Duodenal mucosa (tissue), 2 donors: ENCODE data around the gene EPSTI1.
"Not testable (repeated sequence)": the region's sequence is repeated elsewhere in the genome, so short reads cannot be mapped to it uniquely, and the experiment has no call there.

Source experiments
- H3K27ac ChIP-seq: one replicate; pipeline ENCODE4 v1.7.0; 2013; ENCODE audit warnings: low read depth, low read length
- H3K27me3 ChIP-seq, 2 donors: one replicate each; pipeline ENCODE4 v1.7.0; 2013; ENCODE audit warnings: low read length in 2 of 2, control low read depth in 1 of 2; ENCODE audit not compliant: insufficient read depth in 2 of 2, control insufficient read depth in 1 of 2
- H3K36me3 ChIP-seq, 2 donors: one replicate each; pipeline ENCODE4 v1.7.0; 2013; ENCODE audit warnings: low read length in 2 of 2, control low read depth in 1 of 2; ENCODE audit not compliant: insufficient read depth in 2 of 2, control insufficient read depth in 1 of 2
- H3K4me1 ChIP-seq, 2 donors: one replicate each; pipeline ENCODE4 v1.7.0; 2013; ENCODE audit warnings: low read length in 2 of 2, control low read depth in 1 of 2; ENCODE audit not compliant: insufficient read depth in 2 of 2, control insufficient read depth in 1 of 2
- H3K4me3 ChIP-seq, 2 donors: one replicate each; pipeline ENCODE4 v1.7.0; 2013; ENCODE audit warnings: low read length in 2 of 2, low read depth in 1 of 2
- H3K9ac ChIP-seq, 2 donors: one replicate each; pipeline ENCODE4 v1.7.0; 2013; ENCODE audit warnings: low read length in 2 of 2, low read depth in 1 of 2
- H3K9me3 ChIP-seq, 2 donors: one replicate each; pipeline ENCODE4 v1.7.0; 2013; ENCODE audit warnings: low read length in 2 of 2, control low read depth in 1 of 2; ENCODE audit not compliant: control insufficient read depth in 1 of 2

The EPSTI1 gene

GRCh38 chr13:42864952-42865767, 126.9 kb downstream of the EPSTI1 start:
- no peaks in the 10 kb centered on the region for H3K27me3 ChIP-seq

GRCh38 chr13:42862370-42862769, 129.7 kb downstream of the EPSTI1 start:
- not testable (repeated sequence) for H3K4me1 ChIP-seq, H3K4me3 ChIP-seq, H3K9me3 ChIP-seq, H3K27ac ChIP-seq, H3K36me3 ChIP-seq, H3K27me3 ChIP-seq, H3K9ac ChIP-seq

More at GRCh38 chr13:42864952-42865767, 126.9 kb downstream of the EPSTI1 start:
- no peaks in the 10 kb centered on the region for H3K4me1 ChIP-seq
- no peaks in the 10 kb centered on the region for H3K36me3 ChIP-seq
- H3K27ac ChIP-seq, result no peak overlapping the region
- no peak overlapping the region for H3K4me3 ChIP-seq
- H3K9ac ChIP-seq, result no peak overlapping the region
- no peaks in the 10 kb centered on the region for H3K9me3 ChIP-seq

- Histone ChIP-seq H3K9me3 (no peaks in the 10 kb centered on the region), H3K27me3 (no peaks in the 10 kb centered on the region), H3K36me3 (no peaks in the 10 kb centered on the region), H3K4me3 (no peak overlapping the region), H3K9ac (no peak overlapping the region), H3K27ac (no peak overlapping the region), H3K4me1 (no peaks in the 10 kb centered on the region)
These were observed 131.6 kb downstream of the EPSTI1 start for GRCh38 chr13:42860485-42860884.

GRCh38 chr13:42859760-42860159, 132.3 kb downstream of the EPSTI1 start:
- Histone ChIP-seq H3K4me1 (no peaks in the 10 kb centered on the region), H3K36me3 (no peaks in the 10 kb centered on the region), H3K4me3 (no peak overlapping the region), H3K27me3 (no peaks in the 10 kb centered on the region), H3K9me3 (no peaks in the 10 kb centered on the region), H3K9ac (no peak overlapping the region), H3K27ac (no peak overlapping the region)

- Histone ChIP-seq H3K9ac (no peak overlapping the region), H3K4me1 (no peaks in the 10 kb centered on the region), H3K27me3 (no peaks in the 10 kb centered on the region), H3K9me3 (no peaks in the 10 kb centered on the region), H3K4me3 (no peak overlapping the region), H3K36me3 (no peaks in the 10 kb centered on the region), H3K27ac (no peak overlapping the region)
These were observed 136.6 kb downstream of the EPSTI1 start for GRCh38 chr13:42855410-42855809.

GRCh38 chr13:42852136-42852535, 139.9 kb downstream of the EPSTI1 start:
- Histone ChIP-seq H3K36me3 (no peaks in the 10 kb centered on the region), H3K27me3 (no peaks in the 10 kb centered on the region), H3K4me1 (no peaks in the 10 kb centered on the region), H3K27ac (no peak overlapping the region), H3K9me3 (no peaks in the 10 kb centered on the region), H3K9ac (no peak overlapping the region), H3K4me3 (no peak overlapping the region)

GRCh38 chr13:42849200-42849599, 142.8 kb downstream of the EPSTI1 start:
- H3K9me3 ChIP-seq, result no peaks in the 10 kb centered on the region
- no peak overlapping the region for H3K4me3 ChIP-seq
- no peaks in the 10 kb centered on the region for H3K27me3 ChIP-seq
- no peaks in the 10 kb centered on the region for H3K36me3 ChIP-seq
- H3K9ac ChIP-seq, result no peak overlapping the region
- H3K27ac ChIP-seq, result no peak overlapping the region
- no peaks in the 10 kb centered on the region for H3K4me1 ChIP-seq

- Histone ChIP-seq H3K27me3 (no peaks in the 10 kb centered on the region), H3K4me3 (no peak overlapping the region), H3K9me3 (no peaks in the 10 kb centered on the region), H3K36me3 (no peaks in the 10 kb centered on the region), H3K27ac (no peak overlapping the region), H3K9ac (no peak overlapping the region), H3K4me1 (no peaks in the 10 kb centered on the region)
These were observed 144.0 kb downstream of the EPSTI1 start for GRCh38 chr13:42847891-42848663.

- no peak overlapping the region for H3K4me3 ChIP-seq
- H3K4me1 ChIP-seq, result no peaks in the 10 kb centered on the region
- H3K27ac ChIP-seq, result no peak overlapping the region
- no peak overlapping the region for H3K9ac ChIP-seq
- H3K36me3 ChIP-seq, result no peaks in the 10 kb centered on the region
- H3K9me3 ChIP-seq, result no peaks in the 10 kb centered on the region
- H3K27me3 ChIP-seq, result peaks cover 0 to 3% of the 10 kb centered on the region in 2 donors
These were observed 154.9 kb downstream of the EPSTI1 start for GRCh38 chr13:42836930-42837690.
